ENCODE measurements around the gene IGFLR1. TPM values are rescaled to one million over a fixed set of nuclear protein-coding genes. Genes with fewer than 3 reads are reported as not detected.
"Not testable (repeated sequence)": the region's sequence is repeated elsewhere in the genome, so short reads cannot be mapped to it uniquely, and the experiment has no call there.

The IGFLR1 gene
- total RNA-seq, 1 donor from 2014 or later = 4.9 TPM

GRCh38 chr19:35776102-35776788 lies 34.0 kb upstream of the IGFLR1 start:
- H3K4me3 ChIP-seq = peak overlapping the region; percentile 94
- H3K36me3 ChIP-seq = peaks cover 13% of the 10 kb centered on the region
- intact Hi-C loops (cut with micrococcal nuclease) = no loop called here
- H3K4me1 ChIP-seq = peaks cover 21% of the 10 kb centered on the region
- H3K9me3 ChIP-seq (replicated peaks) = no peaks in the 10 kb centered on the region
- DNase-seq = no peak
- no peak overlapping the region for H3K27ac ChIP-seq (replicated peaks)
- TF ChIP-seq, protein P1, sequence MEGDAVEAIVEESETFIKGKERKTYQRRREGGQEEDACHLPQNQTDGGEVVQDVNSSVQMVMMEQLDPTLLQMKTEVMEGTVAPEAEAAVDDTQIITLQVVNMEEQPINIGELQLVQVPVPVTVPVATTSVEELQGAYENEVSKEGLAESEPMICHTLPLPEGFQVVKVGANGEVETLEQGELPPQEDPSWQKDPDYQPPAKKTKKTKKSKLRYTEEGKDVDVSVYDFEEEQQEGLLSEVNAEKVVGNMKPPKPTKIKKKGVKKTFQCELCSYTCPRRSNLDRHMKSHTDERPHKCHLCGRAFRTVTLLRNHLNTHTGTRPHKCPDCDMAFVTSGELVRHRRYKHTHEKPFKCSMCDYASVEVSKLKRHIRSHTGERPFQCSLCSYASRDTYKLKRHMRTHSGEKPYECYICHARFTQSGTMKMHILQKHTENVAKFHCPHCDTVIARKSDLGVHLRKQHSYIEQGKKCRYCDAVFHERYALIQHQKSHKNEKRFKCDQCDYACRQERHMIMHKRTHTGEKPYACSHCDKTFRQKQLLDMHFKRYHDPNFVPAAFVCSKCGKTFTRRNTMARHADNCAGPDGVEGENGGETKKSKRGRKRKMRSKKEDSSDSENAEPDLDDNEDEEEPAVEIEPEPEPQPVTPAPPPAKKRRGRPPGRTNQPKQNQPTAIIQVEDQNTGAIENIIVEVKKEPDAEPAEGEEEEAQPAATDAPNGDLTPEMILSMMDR (IDR thresholded peaks at IDR 0.05; ENCODE audit: borderline replicate concordance) = no peak
- H3K27me3 ChIP-seq (ENCODE audit: low read depth) = no peaks in the 10 kb centered on the region

DNA sequence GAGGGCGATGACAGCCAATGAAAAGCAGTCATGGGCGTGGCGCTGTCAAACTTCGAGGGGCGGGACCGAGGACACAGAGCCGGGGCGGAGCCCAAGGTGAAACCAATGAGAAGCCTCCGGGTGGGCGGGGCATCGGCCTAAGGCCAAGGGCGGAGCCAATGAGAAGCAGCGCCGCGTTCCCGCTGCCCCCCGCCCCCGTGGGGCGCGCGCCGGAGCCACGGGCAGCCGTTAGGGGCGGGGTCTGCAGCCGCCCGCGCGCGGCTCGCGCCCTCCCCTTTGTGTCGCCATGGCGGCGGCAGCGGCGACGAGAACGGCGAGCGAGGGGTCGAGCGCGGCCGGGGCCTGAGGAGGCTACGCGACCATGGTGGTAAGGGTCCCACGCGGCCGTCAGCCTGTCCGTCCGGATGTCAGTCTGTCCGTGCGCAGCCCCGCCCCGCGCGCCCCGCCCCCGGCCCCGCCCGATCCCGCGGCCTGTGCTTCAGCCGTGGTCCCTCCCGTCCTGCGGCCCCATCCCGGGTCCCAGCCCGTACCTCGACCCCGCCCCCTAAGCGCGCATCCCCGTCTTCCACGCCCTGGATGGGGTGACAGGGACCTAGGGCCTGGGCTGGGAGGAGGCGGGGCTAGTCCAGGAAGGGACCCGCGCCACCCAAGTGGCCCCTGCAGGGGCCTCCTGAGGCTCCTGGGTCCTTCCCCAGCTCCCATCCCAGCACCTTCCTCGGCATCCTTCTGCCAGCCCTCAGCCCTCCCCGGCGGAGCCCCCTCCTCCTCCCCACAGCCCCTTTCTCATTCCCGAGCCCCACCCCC lies 33.2 kb upstream of the IGFLR1 start, which contains the start of gene ARHGAP33:
Gene ARHGAP33 (plus strand): TSS at position 267 of the 804 bp plus-strand sequence. CDS start 95 bp downstream, at position 362.
- peak within 1 kb of the TSS; percentile 56 for H3K27ac ChIP-seq (replicated peaks)
- intact Hi-C loops (cut with micrococcal nuclease) = no loop called here
- H3K36me3 ChIP-seq = peaks cover 5% of the 10 kb centered on the region
- no peaks in the 10 kb centered on the region for H3K9me3 ChIP-seq (replicated peaks)
- TF ChIP-seq, protein P1 (IDR thresholded peaks at IDR 0.05; ENCODE audit: borderline replicate concordance) = no peak
- DNase-seq = peak; percentile 100
- peaks cover 21% of the 10 kb centered on the region for H3K4me1 ChIP-seq
- H3K27me3 ChIP-seq (ENCODE audit: low read depth) = no peaks in the 10 kb centered on the region
- peak within 1 kb of the TSS; percentile 94 for H3K4me3 ChIP-seq

GRCh38 chr19:35775046-35775297 lies 32.7 kb upstream of the IGFLR1 start:
- intact Hi-C loops (cut with micrococcal nuclease) = no loop called here
- Histone ChIP-seq H3K36me3 (peaks cover 1% of the 10 kb centered on the region), H3K4me1 (peaks cover 21% of the 10 kb centered on the region), H3K27ac (replicated peaks) (no peak overlapping the region), H3K27me3 (ENCODE audit: low read depth) (no peaks in the 10 kb centered on the region), H3K4me3 (peak overlapping the region; percentile 94), H3K9me3 (replicated peaks) (no peaks in the 10 kb centered on the region)
- DNase-seq = no peak
- TF ChIP-seq, protein P1 (IDR thresholded peaks at IDR 0.05; ENCODE audit: borderline replicate concordance) = no peak

DNA sequence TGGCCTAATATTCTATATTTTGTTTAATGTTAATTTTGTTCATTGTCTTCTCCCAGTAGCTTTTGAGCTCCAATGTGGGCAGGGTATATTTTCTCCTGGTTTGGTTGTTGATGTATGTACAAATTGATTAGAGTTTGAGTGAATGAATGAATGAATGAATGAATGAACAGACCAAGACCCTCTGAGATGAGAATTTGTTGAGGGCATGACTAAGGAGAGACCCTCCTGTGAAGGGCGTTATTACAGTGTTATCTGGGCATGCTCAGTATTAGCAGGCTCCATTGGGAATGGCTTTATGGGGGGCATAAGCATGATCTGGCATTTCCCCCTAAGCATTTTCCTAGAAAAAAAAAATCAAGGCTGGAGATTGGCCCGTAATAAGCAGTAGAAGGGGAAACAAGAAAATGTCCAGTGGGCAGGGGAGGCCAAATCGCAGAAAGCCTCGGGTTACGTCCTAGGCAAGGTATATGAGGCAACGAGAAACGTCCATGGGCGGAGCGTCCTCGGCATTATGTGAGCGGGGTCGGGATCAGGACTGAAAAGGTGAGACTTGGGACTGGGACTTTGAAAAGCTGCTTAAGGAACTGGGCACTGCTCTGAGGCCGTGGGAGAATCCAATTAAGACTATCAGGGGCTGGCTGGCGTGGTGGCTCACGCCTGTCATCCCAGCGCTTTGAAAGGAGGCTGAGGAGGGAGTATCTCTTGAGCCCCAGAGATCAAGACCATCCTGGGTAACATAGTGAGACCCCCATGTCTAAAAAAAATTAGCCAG lies 32.2 kb upstream of the IGFLR1 start:
- peak overlapping the region; percentile 94 for H3K4me3 ChIP-seq
- no peak overlapping the region for H3K27ac ChIP-seq (replicated peaks)
- H3K4me1 ChIP-seq = peaks cover 21% of the 10 kb centered on the region
- H3K36me3 ChIP-seq = no peaks in the 10 kb centered on the region
- no peaks in the 10 kb centered on the region for H3K9me3 ChIP-seq (replicated peaks)
- TF ChIP-seq, protein P1 (IDR thresholded peaks at IDR 0.05; ENCODE audit: borderline replicate concordance) = no peak
- H3K27me3 ChIP-seq (ENCODE audit: low read depth) = no peaks in the 10 kb centered on the region
- DNase-seq = no peak
- intact Hi-C loops (cut with micrococcal nuclease) = no loop called here

- Histone ChIP-seq H3K4me3 (no peak overlapping the region), H3K36me3 (no peaks in the 10 kb centered on the region), H3K27ac (replicated peaks) (no peak overlapping the region), H3K4me1 (peaks cover 23% of the 10 kb centered on the region), H3K9me3 (replicated peaks) (no peaks in the 10 kb centered on the region), H3K27me3 (ENCODE audit: low read depth) (no peaks in the 10 kb centered on the region)
- DNase-seq = no peak
- intact Hi-C loops (cut with micrococcal nuclease) = no loop called here
- TF ChIP-seq, protein P1 (IDR thresholded peaks at IDR 0.05; ENCODE audit: borderline replicate concordance) = no peak
These were observed 31.0 kb upstream of the IGFLR1 start for GRCh38 chr19:35773020-35773806.

GRCh38 chr19:35772362-35772761 lies 30.1 kb upstream of the IGFLR1 start:
- H3K27me3 ChIP-seq (ENCODE audit: low read depth); H3K4me3 ChIP-seq; intact Hi-C loops (cut with micrococcal nuclease); DNase-seq; H3K9me3 ChIP-seq (replicated peaks); H3K27ac ChIP-seq (replicated peaks); H3K36me3 ChIP-seq: not testable (repeated sequence)
- H3K4me1 ChIP-seq = peaks cover 30% of the 10 kb centered on the region

All from left ventricle myocardium inferior (tissue), 1 donor.